DMS114 treated with DMSO at 0.1 percent for 48 hours (cell line): Measurements from ENCODE around the gene SSTR4.

Experiments used
- DNase-seq: peaks from one replicate; lab custom pipeline; 2025; ENCODE audit not compliant: unreplicated experiment; lab: John Stamatoyannopoulos, UW

The SSTR4 gene

DNA sequence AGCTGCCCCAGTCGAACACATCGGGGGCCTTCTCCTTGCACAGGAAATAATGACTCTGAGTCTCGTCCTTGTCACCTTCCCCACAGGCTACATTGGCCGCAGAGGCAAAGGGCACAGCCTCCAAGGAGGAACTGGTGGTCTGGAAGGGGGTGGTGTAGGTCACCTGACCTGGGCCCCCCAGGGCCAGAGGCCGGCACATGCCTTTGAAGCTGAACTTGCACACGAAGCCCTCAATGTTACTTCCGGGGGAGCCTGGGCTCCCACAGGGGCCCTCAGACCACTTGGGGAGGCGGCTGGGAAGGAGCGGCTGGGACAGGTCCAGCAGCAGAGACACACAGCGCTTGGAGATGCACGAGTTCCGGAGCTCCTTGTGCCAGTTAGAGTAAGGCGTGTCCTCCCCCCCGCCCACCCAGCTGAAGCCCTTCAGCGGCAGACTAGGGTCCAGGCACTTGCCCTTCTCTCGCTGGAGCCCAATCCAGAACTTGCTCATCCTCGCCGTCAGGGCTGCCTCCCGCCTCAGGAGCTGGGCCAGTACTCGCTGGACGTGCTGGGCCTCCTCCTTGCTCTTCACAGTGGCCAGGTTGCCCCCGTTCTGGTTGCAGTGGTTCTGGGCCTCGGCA lies 50.4 kb downstream of the SSTR4 start:
- DNase-seq = no peak

DNA sequence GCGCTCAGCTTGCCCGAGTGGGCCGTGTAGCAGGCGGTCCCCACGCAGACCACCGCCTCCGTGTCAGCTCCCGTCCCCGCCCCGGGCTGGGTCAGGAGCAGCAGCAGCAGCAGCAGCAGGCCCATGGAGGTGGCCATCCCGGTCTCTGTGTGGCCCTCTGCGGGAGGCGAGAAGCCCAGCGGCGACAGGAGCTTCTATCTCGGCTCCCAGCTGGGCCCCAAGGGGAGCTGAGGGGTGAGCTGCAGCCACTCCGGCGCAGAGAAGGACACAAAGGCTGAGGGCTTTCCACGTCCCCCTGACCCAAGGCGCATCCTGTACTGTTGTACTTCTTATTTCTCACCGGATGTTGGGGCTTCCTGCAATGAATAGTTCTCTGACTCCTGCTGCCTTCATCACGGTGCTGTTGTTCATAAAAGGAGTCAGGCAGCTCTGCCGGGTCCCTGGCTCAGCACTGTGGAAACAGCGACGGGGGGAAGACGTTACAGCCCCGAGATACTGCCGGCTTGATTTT lies 51.0 kb downstream of the SSTR4 start, which contains the start of gene CD93:
CD93 (minus strand) TSS at position 269 of the 511 bp plus-strand sequence; CDS start at position 137, 132 bp downstream.
- DNase-seq = no peak

DNA sequence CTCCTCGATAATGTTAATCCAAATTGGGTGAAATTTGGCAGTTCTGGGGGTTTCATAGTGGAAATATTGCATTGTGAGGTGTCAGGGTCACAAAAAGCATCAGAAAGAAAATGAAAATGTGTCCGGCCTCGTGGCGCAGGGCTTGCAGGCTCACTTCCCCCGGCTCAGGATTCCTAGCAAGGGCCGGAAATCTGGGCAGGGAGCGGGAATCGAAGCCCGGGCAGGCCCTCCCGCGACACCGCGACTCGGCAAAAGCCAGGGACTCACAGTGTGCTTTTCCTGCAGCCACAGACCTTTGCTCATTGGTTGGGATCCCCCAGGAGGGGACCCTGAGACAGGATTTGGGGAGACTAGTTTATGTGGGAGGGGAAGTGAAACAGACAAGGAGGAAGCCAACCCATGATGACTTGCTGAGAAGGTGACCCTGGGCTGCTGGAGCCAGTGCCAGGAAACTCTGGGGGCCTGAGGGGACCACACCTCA lies 51.9 kb downstream of the SSTR4 start:
- DNase-seq = no peak

DNA sequence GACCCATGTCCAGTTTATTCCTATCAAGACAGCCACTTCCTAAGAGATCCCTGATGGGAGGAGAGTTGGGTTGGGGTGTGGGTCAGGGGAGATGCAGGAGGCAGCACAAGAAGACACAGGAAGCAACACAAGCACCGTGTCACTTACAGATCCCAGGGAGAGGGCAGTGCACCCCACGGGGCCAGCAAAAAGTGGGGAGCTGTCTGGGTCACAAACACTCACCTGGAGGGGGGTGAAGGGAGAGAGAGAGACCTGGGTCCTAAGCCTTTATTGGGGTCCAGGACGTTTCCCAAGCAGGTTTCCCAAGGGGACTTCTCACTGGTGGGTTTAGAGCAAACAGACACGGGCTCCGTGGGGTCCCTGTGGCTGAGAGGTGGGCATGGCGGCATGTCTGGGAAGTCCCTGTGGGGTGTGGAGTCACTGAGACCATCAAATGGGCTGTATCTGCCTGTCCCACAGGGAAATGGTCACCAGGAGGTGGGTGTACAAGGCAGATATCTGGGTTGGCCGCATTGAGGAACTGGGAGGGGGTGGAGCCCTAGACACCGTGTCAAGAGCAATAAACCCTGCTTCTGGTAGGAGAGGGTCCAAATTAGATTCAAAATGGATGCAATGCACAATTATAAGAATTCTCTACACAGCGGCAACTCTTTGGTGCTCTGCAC lies 52.6 kb downstream of the SSTR4 start:
- no peak for DNase-seq
